ENCODE data around the gene PAPPA2. TPM values are rescaled to one million over a fixed set of nuclear protein-coding genes. Genes with fewer than 3 reads are reported as not detected.

The PAPPA2 gene
- total RNA-seq, 4 donors from 2014 or later, result under 0.01 to 1.5 TPM; not detected in 2

GRCh38 chr1:176826265-176826664, 363.3 kb downstream of the PAPPA2 start:
- TF ChIP-seq POLR2A (IDR thresholded peaks at IDR 0.05) (no peak), CTCF (IDR thresholded peaks at IDR 0.05) (no peak)
- intact Hi-C loops (cut with DNase I), result no loop called here
- DNase-seq, result no peak
- no peak overlapping the region for H3K27ac ChIP-seq
- no peaks in the 10 kb centered on the region for H3K27me3 ChIP-seq
- H3K36me3 ChIP-seq, result no peaks in the 10 kb centered on the region
- no peaks in the 10 kb centered on the region for H3K4me1 ChIP-seq
- H3K9me3 ChIP-seq, result no peaks in the 10 kb centered on the region
- no peak overlapping the region for H3K4me3 ChIP-seq
- 12 to 18% methylated on average over 1 of the region's 1 CpG for WGBS, 2 donors

GRCh38 chr1:176829261-176829660, 366.3 kb downstream of the PAPPA2 start:
- Histone ChIP-seq H3K4me3 (no peak overlapping the region), H3K9me3 (no peaks in the 10 kb centered on the region), H3K4me1 (no peaks in the 10 kb centered on the region), H3K27me3 (no peaks in the 10 kb centered on the region), H3K27ac (no peak overlapping the region), H3K36me3 (no peaks in the 10 kb centered on the region)
- TF ChIP-seq CTCF (IDR thresholded peaks at IDR 0.05) (no peak), POLR2A (IDR thresholded peaks at IDR 0.05) (no peak)
- intact Hi-C loops (cut with DNase I), result no loop called here
- DNase-seq, result no peak
- 31 to 36% methylated on average over 8 of the region's 8 CpGs for WGBS, 2 donors

- Histone ChIP-seq H3K4me3 (no peak overlapping the region), H3K36me3 (no peaks in the 10 kb centered on the region), H3K27me3 (no peaks in the 10 kb centered on the region), H3K4me1 (no peaks in the 10 kb centered on the region), H3K27ac (no peak overlapping the region), H3K9me3 (no peaks in the 10 kb centered on the region)
- DNase-seq, result no peak
- intact Hi-C loops (cut with DNase I), result no loop called here
- TF ChIP-seq POLR2A (IDR thresholded peaks at IDR 0.05) (no peak), CTCF (IDR thresholded peaks at IDR 0.05) (no peak)
- WGBS, 2 donors, result 38 to 67% methylated on average over 1 to 2 of the region's 2 CpGs
These were observed 368.2 kb downstream of the PAPPA2 start for GRCh38 chr1:176831150-176831549.

GRCh38 chr1:176837708-176838107, 374.7 kb downstream of the PAPPA2 start:
- intact Hi-C loops (cut with DNase I), result no loop called here
- Histone ChIP-seq H3K9me3 (no peaks in the 10 kb centered on the region), H3K4me1 (no peaks in the 10 kb centered on the region), H3K4me3 (no peak overlapping the region), H3K36me3 (no peaks in the 10 kb centered on the region), H3K27me3 (no peaks in the 10 kb centered on the region), H3K27ac (no peak overlapping the region)
- no peak for DNase-seq
- WGBS, 2 donors, result 27 to 32% methylated on average over 2 of the region's 2 CpGs
- TF ChIP-seq CTCF (IDR thresholded peaks at IDR 0.05) (no peak), POLR2A (IDR thresholded peaks at IDR 0.05) (no peak)

- H3K4me3 ChIP-seq, result no peak overlapping the region
- H3K9me3 ChIP-seq, result no peaks in the 10 kb centered on the region
- no peaks in the 10 kb centered on the region for H3K4me1 ChIP-seq
- no peak for DNase-seq
- intact Hi-C loops (cut with DNase I), result no loop called here
- no peaks in the 10 kb centered on the region for H3K36me3 ChIP-seq
- WGBS, 2 donors, result 37 to 43% methylated on average over 5 of the region's 5 CpGs
- TF ChIP-seq POLR2A (IDR thresholded peaks at IDR 0.05) (no peak), CTCF (IDR thresholded peaks at IDR 0.05) (no peak)
- H3K27me3 ChIP-seq, result no peaks in the 10 kb centered on the region
- H3K27ac ChIP-seq, result no peak overlapping the region
These were observed 375.5 kb downstream of the PAPPA2 start for GRCh38 chr1:176838276-176838995.
